Cortex of kidney (tissue), 1 donor: ENCODE data around the gene FHOD3.
"Not testable (repeated sequence)": the region's sequence is repeated elsewhere in the genome, so short reads cannot be mapped to it uniquely, and the experiment has no call there.

ENCODE experiments used
- DNase-seq: peaks from one replicate; lab custom pipeline; 2025; lab: John Stamatoyannopoulos, UW

The FHOD3 gene

DNA sequence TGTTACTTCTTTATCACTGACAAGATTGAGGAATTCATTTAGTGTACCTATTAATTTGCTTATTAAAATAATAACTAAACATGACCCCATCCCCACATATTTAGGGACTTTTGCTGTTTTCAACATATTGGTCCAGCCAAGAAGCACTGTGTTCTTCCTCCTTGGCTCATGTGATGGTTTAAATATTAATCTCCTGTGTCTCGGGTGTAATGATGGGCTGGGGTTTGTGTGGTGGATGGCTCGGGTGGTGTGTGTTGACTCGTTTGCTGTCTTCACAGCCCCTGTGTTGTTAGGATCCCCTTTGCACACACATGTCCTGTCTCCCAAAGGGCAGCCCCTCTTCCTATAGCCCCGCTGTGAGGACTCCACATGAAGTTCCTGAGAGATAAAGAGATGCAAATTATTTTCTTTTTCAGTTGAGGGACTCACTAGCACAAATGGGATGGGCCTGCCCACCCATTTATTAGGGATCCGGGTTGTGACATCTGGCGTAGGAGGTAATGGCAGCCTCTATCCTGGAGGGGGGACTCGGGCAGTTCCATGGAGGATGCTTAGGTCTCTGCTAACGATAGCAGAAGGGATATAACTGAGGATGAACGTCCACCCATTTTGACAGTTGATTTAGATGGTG lies 53.4 kb downstream of the FHOD3 start:
- DNase-seq: no peak

DNA sequence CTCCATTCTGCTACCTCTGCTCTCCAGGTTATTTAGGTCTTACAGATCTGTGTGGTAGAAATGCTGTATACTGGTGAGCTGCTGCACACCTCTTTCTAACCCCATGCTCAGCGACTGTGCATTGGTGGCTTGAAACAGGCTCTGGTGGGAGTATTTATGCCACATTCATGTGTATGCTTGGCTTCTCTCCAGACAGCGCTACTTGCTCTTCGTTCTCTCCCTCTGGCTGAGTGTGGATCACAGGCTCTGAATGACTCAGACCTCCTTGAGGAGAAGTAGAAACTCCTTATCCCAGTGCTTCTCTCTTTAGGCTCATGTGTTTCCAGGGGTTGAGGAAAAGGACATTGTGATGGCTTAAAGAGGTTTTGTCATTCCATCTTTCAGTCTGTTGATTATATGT lies 54.9 kb downstream of the FHOD3 start:
- DNase-seq: no peak

DNA sequence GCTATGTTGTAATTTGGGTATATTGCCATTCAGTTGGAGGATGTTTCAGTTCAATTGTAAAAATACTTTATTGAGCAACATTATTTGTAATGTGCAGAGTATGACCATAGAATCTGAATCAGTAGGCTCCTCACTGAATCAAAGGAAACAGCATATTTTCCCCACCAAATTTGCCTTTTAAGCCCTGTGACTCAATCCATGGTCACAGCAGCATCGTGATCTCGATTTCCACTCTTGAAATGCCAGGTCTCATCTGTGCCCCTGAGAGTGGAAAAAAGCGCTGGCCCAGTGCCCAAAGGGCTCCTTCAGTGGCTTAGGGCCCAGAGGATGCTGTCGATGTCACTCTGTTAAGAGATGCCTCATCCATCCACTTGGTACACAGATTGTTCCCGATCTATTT lies 57.5 kb downstream of the FHOD3 start:
- DNase-seq: no peak

DNA sequence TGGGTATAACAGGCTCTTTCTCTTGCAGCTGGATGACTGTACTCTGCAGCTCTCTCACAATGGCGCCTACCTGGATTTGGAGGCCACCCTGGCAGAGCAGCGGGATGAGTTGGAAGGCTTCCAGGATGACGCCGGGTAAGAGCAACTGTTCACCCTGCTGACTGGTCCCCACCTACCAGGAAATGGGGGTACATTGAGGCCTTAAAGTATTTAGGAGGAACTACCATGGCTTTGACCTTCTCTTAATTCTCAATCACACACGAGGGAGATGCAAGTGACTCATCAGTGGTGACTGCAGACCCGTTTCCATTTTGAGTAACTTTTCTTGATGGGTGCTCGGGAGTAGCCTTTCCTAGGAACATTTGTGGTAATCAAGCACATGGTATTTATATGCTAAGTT lies 58.0 kb downstream of the FHOD3 start:
- no peak for DNase-seq

DNA sequence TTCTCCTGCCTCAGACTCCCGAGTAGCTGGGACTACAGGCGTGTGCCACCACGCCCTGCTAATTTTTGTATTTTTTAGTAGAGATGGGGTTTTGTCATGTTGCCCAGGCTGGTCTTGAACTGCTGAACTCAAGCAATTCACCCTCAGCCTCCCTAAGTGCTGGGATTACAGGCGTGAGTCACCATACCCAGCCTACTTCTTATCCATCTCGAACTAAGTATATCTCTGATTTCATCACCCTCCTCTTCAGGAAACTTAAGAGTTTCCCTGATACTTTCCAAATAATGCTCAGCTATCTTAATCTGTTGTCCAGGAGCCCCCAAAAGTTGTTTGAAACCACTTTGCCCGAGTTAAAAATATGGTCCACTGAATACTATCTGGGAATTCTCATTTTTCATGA lies 59.2 kb downstream of the FHOD3 start:
- not testable (repeated sequence) for DNase-seq

DNA sequence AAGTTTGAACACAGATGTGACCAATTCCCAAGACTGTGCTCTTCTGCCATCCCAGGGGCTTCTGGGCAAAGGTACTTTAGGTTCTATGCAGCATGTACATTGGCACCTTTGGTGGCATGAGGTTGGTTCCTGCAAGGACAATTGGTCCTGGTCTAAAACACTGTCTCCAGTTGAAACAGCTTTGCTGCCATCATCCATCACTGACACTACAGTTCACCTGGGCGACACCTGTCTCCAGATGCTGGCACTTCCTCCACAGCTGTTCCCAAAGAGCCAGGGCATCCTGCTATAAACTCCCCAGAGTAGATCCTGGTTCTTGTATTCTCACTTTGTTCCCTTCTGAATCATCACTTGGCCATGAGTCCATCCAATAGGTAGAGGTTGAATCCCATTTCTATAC lies 60.6 kb downstream of the FHOD3 start:
- DNase-seq: no peak

DNA sequence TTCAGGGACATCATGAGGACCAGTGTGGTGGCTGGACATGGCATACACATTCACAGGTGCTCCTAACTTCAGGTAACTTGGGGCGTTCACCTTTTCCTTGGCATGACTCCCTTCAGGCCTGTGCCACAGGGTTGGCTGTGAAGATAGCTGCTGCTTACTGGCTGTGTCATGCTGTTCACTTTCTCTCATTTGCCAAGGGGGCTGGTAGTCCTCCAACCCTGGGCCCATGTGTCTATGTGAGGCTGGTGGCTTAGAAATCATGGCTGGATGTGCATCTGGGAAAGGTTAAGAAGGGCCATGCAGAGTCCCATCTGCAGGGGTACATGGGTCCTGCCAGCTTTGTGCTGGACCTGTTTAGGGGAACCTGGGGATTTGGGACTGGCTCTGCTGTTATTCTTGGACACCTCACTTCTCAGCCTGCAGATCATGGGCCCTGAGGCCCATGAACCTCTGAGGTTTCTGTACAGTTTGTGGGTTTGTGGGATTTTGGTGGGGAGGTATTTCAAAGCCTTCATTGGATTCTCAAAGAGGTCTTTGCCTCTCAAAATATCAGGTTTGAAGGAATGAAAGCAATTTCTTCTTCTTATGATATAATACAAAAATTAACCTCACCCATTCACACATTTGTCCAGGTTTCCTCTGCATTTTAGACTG lies 62.9 kb downstream of the FHOD3 start:
- no peak for DNase-seq

DNA sequence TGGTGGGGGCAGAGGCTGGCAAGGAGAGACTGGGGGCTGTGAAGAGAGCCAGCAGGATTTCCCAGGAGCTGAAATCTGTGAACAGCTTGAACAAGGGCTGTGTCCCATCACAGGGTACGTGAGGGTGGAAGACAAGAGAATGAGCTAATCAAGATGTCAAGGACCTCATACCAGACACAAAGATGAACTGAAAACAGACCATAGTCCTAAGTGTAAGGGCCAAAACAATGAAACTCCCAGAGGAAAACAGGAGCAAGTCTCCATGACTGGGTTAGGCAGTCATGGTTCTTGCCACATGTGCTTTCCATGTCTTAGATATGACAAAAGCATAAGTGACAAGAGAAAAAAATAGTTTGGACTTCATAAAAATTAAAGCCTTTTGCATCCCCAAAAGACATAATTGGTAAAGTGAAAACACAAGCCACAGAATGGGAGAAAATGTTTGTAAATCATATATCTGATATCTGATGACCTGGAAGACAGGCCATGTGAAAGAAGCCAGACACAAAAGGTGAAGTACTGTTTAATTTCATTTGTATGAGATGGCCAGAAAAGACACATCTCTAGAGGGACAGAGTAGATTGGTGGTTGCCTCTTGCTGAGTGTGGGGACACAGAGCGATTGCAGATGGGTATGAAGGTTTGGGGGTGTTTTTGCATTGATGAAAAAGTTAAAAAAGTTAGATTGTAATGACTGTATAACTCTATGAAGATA lies 67.6 kb downstream of the FHOD3 start:
- no peak for DNase-seq

DNA sequence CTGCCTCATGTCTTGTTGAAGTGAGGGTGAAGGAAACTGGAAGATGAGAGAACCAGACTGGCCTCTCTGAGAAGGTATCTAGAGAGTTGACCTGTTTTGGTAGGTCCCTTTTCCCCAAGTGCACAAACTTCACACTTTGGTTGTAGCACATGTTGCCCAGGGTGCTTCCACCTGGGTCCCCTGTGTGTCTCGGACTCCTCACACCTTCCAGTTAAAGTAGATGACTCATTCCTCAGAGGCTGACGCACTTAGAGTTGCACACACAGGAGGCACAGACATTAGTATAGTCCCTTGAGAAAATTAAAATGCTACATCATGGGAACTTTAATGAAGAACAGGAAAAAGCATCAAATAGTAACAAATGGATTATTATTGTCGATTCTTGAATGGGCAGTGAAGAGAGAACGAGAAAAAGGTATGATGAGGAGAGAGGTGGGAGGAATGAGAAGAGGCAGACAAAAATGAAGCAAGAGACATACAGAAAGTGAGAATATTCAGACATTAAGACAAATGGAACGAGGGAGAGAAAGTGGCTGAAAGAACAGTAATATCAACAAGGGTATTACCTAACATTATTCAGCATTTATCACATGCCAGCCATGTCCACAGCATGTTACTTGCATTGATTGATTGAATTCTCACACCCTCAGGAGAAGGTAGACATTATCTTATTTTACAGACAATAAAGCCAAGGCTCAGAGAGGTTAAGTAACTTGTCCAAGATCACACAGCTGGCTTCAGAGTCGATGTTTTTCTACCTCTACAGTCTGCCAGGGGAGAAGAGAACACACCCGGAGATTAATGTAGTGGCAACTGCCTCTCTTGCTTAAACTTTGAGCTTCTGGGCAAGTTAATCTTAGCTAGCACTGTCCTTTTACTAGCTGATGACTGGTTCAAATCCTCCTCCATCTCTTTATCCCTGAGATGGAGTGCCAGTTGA lies 68.6 kb downstream of the FHOD3 start:
- no peak for DNase-seq

DNA sequence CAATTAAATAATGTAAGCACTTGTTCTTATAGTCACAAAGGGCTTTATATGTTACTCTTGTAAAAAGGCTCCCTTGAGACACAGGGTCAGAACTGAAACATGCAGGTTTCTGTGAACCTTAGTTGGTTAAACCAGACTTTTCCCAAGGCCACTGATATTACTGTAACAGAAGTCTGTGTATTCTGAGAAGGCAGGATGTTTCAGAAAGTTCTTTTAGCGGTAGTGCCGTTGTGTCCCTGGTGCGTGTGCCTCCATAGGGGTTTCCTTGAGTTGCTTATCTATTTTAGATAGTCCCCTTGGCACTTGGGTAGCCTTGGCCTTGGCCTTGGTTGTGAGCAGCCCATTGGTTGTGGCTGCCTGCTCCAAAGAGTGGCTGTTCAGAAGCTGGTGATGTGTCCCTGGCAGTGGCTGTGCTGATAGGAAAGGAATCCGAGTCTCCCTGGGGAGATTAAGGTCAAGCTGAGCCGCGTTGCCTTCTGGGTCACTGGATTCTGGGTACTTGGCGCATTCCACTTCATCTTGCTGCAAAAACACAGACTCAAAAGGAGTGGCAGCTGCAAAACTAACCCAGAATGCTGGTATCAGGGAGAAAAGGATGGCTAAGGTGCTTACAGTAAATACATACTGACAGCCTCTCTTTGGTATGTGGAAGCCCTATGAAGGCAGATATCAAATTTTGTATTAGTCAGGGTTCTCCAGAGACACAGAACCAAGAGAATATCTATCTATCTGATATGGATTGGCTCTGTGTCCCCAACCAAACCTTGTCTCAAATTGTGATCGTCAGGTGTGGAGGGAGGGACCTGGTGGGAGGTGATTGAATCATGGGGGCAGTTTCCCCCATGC lies 69.7 kb downstream of the FHOD3 start:
- DNase-seq: no peak

DNA sequence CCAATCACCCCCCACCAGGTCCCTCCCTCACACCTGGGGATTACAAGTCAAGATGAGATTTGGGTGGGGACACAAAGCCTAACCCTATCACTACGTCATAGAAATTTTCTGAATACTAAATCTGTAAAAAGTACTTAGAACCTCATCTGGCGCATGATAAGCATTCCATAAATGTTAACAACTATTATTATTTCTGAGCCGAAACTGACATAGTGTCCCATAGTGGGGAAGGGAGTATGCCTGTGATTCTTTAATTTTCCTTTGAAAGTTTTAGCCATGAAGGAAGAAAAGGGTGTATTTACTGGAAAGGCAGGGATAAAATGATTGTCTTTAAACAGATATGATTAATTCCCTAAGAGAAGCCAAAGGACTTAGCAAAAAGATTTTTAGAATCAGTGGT lies 71.4 kb downstream of the FHOD3 start:
- no peak for DNase-seq

DNA sequence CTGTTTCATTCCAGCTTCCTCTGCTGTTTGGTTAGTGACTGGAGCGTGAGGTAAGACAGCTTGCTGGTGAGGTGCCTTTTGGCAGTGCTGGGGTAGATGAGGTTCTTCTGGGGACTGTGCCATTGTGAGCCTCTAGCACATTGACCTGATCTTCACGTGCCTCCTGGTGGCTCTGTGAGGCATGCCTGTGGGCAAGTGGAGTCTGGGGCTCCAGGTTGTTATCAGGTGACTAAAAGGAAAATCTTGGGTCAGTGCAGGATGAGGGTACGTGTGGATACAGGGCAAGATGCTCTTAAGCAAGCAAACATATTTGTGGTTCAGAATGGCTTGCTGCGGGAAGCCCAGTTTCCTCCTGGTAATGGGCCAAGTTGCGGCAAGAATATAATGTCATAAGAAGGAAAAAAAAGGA lies 75.4 kb downstream of the FHOD3 start:
- DNase-seq: no peak

DNA sequence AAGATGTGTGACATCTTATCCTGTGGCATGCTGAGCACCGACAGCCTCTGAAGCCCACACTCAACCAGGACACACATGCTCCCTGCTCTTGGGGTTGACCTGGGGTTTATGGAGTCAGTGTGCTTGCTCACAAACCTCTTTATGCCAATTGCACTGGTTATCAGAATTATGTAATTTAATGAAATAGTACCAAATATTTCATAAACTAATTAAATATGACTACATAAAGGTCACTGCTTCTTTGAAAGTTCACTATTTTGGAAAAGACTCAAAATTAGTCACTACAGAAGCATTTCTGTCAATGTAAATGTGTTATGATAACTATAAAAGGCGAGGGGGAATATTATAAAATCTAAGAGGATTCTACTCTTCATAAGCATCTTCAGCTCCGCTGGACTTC lies 76.7 kb downstream of the FHOD3 start:
- no peak for DNase-seq

DNA sequence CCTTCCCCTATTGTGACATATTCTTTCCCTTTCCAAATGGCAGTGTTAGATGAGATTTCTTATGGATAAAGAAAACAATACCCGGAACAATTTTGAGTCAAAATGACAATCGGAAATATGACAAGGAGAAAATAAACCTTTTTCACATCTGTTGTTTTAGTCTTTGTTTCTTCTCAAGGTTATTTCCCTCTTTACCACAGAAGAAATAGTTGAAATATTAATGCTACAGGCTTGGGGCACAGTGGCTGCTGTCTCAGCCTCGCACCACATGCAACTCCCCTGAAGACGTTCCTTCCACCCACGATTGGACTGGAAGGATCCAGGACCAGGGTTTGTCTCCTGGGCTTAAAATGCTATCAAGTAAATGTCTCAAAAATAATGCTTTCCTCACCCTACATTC lies 77.6 kb downstream of the FHOD3 start:
- DNase-seq: no peak

DNA sequence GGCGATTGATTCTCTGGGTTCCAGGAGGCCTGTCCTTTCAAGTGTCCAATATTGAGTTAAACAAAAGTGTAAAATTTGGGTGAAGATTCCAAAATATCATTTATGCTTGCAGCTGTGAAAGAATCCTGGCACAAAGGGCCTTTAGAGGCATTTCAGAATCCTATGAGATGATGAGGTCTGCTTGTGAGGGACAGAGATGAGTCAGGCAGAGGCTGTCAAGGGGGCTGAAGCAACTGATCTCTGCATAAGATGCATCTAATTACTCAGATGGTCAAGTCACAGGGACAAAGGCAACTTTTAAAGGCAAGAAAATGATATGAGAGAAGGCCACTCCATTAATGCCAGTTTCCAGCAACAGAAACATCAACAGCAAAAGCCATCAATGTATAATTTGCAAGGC lies 78.8 kb downstream of the FHOD3 start:
- no peak for DNase-seq

DNA sequence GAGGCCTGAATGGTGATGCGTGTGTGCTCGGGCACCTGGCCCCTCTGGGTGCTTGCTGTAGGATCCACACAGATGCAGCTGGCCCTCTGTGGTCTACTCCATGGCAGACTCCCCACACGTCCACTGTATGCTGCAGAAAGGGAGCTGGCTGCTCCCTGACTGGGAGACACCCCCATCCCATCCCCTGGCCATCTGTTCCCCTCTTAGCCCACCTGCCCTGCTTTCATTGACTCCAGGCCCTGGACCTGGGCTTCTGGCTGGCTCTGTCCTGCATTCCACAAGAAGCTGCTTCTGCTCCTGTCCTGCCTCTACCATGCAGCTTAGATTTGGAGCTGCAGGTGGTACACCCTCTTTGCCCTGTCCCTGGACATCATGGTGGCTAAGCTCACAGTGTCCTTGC lies 80.1 kb downstream of the FHOD3 start:
- DNase-seq: no peak

DNA sequence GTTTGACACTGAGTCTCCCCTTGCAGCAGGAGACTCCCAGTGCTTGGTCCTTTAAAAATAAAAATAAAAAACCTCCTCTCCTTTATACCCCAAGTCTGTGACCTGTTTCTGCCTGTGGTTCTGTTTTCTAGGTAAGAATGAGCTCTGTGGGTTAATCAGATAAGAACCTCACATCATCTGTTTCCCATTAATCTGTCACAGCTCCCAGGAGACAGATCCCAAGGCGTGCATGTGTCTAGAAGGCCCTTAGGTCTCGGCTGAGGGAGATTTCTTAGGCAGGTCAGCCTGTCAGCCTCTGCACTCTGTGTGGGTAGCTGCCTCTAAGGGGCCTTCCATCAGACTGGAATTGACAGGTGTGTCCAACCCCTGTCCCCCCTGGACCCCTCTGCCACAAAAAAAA lies 80.7 kb downstream of the FHOD3 start:
- DNase-seq: no peak

DNA sequence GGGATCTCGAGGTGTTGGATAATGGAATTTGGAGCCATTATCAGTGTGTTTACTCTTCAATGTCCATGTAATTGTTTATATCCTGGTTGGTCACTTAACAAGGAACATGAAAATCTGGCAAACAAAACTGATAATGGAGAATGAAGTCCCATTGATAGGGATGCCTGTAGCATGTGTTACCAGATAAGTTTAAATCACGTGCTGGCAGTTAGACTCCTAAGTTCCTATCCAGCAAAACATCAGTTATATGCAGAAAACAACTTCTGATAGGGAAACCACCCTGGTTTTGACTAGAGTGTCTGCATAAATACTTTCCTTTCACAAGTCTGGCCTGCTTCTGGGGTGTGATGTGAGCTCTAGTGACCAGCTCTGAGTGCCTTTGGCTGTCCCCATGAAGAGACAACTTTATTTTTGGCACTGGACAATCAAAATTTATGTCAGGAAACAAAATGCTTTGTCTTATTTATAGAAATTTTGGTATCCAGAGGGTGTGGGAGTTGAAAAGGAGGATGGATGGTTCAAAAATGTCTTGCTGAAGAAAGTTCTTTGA lies 82.0 kb downstream of the FHOD3 start:
- no peak for DNase-seq

DNA sequence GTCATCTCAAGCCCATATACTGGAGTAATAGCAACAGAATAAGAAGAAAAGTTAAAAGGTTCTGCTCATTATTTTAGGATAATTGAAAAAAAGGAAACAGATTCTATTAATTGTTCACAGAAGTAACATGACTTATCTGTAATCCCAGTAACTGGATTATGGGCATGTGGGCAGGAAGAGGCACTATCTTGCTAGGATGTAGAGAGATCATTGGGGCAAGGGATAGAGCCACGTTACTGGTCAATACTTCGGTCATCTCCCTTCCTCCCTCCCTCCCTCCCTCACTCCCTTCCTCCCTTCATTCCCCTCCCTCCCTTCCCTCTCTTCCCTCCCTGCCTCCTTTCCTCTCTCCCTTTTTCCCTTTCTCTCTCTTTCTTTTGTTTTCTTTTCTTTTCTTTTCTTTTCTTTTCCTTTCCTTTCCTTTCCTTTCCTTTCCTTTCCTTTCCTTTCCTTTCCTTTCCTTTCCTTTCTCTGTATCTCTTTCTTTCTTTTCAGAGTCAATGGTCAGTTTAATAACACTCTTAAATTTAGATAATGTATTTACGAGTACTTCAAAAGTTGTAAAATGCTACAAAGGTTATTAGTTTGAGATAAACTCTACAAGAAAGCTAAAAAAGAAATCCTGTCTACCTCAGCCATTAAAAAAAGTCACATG lies 82.8 kb downstream of the FHOD3 start:
- no peak for DNase-seq

DNA sequence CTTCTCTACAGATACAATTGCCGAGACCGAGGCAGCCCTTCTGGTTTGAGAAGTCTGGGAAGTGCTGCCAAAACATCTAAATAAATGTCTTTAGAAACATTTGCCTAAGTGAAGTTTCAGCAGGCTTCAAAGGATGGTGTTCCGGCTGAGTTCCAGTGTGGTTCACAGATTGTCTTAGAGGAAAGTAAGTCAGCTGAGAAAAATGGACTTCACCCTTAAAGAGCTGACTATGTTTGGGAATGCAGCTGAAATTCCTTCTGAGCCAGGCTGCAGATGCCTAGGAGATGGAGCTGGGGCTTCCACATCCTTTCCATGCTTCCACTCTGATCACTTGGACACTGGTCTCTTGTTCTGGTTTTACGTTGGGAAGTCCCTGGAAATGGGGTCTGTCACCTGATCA lies 83.6 kb downstream of the FHOD3 start:
- no peak for DNase-seq

DNA sequence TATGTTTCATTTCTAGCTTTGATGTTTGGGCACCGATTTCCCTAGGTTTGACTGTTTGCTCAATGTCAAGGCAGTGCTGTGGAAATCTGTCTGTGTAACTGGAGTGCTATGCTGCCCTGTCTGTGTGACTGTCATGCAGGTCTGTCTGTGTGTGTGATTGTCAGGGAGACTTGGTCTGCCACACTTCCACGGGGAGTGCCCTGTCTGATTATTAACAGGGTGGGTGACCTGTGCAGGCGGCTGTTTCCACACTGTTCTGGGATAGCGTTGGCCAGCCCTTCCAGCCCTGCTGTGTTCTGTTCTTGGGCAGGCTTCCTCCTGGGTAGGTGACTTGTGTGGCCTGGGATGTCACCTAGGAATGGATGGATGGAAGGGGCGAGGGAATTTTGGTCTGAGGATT lies 85.3 kb downstream of the FHOD3 start:
- DNase-seq: no peak
